ENCODE measurements around the gene COX7B2. TPM values are rescaled to one million over a fixed set of nuclear protein-coding genes. Genes with fewer than 3 reads are reported as not detected.

The COX7B2 gene
- total and polyA plus RNA-seq, 9 of the 15 experiments (the other 6 are each of a cell fraction or from before 2014, with no cell fraction given): 0.33 to 3.5 (median 0.67) TPM; not detected in 3

DNA sequence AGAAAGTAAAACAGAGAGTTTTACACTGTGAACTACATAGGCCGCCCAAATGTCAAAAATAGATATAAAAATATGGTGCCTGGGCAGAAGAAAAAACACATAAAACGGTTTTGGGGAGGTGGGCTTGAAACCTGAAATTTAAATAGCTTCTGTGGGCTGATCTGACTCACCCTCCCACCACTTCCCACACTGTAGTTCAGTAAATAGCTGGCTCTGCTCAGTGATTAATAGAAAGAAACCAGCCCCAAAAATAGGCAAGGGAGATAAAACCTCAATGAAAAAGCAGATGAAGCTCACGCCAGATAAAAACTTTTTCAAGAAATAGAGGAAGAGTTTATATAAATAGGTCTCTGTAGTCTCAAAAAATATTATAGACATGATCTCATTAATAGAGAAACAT, 13.2 kb upstream of the COX7B2 start:
- FAIRE-seq (no peak), ATAC-seq (no peak), DNase-seq (ENCODE audit: extremely low read depth in 1 of 4, low spot score in 3 of 4) (no peak)
- CTCF ChIA-PET (ENCODE audit: low intra/inter-chr PET ratio): no interaction called here
- Histone ChIP-seq H2AFZ (ENCODE audit: low read depth, low read length) (no peak overlapping the region), H4K20me1 (replicated peaks; ENCODE audit: control insufficient read depth, insufficient read depth, low read length) (no peaks in the 10 kb centered on the region), H3K9ac (ENCODE audit: insufficient read depth in 1 of 2, low read depth in 2 of 2, low read length in 2 of 2) (no peak overlapping the region), H3K4me2 (ENCODE audit: insufficient read depth, low read length) (no peak overlapping the region), H3K79me2 (ENCODE audit: control insufficient read depth, insufficient read depth, low read length) (no peaks in the 10 kb centered on the region), H3K9me1 (ENCODE audit: control insufficient read depth, insufficient read depth, low read length) (no peaks in the 10 kb centered on the region), H3K4me3 (no peak overlapping the region), H3K9me3 (replicated peaks; ENCODE audit: control insufficient read depth, insufficient read depth, low read depth, low read length) (no peaks in the 10 kb centered on the region), H3K36me3 (ENCODE audit: control insufficient read depth, insufficient read depth, low read length) (no peaks in the 10 kb centered on the region), H3K27ac (ENCODE audit: extremely low read depth, low read depth, low read length) (no peak overlapping the region), H3K27me3 (ENCODE audit: control insufficient read depth in 2 of 2, insufficient read depth in 2 of 2, low read length in 2 of 2) (no peaks in the 10 kb centered on the region), H3K4me1 (replicated peaks in 1 of 2; ENCODE audit: control insufficient read depth in 2 of 2, insufficient read depth in 2 of 2, low read length in 2 of 2) (no peaks in the 10 kb centered on the region)
- intact Hi-C loops (cut with micrococcal nuclease): no loop called here
- TF ChIP-seq ZBTB1 (CRISPR knock-in tag; IDR thresholded peaks at IDR 0.05; ENCODE audit: borderline replicate concordance, low read depth) (no peak), YBX1 (IDR thresholded peaks at IDR 0.05) (no peak), MYBL2 (IDR thresholded peaks at IDR 0.05; ENCODE audit: low read depth) (no peak), MYBL2 (CRISPR knock-in tag; IDR thresholded peaks at IDR 0.05; ENCODE audit: borderline replicate concordance) (no peak), TRIM24 (IDR thresholded peaks at IDR 0.05) (no peak)
- TF ChIP-seq, protein P1, sequence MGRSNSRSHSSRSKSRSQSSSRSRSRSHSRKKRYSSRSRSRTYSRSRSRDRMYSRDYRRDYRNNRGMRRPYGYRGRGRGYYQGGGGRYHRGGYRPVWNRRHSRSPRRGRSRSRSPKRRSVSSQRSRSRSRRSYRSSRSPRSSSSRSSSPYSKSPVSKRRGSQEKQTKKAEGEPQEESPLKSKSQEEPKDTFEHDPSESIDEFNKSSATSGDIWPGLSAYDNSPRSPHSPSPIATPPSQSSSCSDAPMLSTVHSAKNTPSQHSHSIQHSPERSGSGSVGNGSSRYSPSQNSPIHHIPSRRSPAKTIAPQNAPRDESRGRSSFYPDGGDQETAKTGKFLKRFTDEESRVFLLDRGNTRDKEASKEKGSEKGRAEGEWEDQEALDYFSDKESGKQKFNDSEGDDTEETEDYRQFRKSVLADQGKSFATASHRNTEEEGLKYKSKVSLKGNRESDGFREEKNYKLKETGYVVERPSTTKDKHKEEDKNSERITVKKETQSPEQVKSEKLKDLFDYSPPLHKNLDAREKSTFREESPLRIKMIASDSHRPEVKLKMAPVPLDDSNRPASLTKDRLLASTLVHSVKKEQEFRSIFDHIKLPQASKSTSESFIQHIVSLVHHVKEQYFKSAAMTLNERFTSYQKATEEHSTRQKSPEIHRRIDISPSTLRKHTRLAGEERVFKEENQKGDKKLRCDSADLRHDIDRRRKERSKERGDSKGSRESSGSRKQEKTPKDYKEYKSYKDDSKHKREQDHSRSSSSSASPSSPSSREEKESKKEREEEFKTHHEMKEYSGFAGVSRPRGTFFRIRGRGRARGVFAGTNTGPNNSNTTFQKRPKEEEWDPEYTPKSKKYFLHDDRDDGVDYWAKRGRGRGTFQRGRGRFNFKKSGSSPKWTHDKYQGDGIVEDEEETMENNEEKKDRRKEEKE (IDR thresholded peaks at IDR 0.05; ENCODE audit: borderline replicate concordance in 1 of 2, control insufficient read depth in 1 of 2, low read depth in 2 of 2, low read length in 1 of 2): no peak
- TF ChIP-seq, protein P2, sequence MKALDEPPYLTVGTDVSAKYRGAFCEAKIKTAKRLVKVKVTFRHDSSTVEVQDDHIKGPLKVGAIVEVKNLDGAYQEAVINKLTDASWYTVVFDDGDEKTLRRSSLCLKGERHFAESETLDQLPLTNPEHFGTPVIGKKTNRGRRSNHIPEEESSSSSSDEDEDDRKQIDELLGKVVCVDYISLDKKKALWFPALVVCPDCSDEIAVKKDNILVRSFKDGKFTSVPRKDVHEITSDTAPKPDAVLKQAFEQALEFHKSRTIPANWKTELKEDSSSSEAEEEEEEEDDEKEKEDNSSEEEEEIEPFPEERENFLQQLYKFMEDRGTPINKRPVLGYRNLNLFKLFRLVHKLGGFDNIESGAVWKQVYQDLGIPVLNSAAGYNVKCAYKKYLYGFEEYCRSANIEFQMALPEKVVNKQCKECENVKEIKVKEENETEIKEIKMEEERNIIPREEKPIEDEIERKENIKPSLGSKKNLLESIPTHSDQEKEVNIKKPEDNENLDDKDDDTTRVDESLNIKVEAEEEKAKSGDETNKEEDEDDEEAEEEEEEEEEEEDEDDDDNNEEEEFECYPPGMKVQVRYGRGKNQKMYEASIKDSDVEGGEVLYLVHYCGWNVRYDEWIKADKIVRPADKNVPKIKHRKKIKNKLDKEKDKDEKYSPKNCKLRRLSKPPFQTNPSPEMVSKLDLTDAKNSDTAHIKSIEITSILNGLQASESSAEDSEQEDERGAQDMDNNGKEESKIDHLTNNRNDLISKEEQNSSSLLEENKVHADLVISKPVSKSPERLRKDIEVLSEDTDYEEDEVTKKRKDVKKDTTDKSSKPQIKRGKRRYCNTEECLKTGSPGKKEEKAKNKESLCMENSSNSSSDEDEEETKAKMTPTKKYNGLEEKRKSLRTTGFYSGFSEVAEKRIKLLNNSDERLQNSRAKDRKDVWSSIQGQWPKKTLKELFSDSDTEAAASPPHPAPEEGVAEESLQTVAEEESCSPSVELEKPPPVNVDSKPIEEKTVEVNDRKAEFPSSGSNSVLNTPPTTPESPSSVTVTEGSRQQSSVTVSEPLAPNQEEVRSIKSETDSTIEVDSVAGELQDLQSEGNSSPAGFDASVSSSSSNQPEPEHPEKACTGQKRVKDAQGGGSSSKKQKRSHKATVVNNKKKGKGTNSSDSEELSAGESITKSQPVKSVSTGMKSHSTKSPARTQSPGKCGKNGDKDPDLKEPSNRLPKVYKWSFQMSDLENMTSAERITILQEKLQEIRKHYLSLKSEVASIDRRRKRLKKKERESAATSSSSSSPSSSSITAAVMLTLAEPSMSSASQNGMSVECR (CRISPR knock-in tag; IDR thresholded peaks at IDR 0.05): no peak
- in situ Hi-C loops (cut with MboI): no loop called here
- 4% methylated on average over 3 of the region's 3 CpGs for WGBS (ENCODE audit: insufficient coverage, low coverage, missing lambda C conversion rate)
- POLR2A ChIA-PET: no interaction called here
- BruUV-seq (replicated peaks): no TSS peak
